Mucosa of rectum (tissue), 2 donors: ENCODE results near the gene MALRD1.
"Not testable (repeated sequence)": the region's sequence is repeated elsewhere in the genome, so short reads cannot be mapped to it uniquely, and the experiment has no call there.

Experiments used
- H3K27ac ChIP-seq, 2 donors: one replicate each; pipeline ENCODE4 v1.7.0; 2013; ENCODE audit warnings: inconsistent platforms in 2 of 2, low read depth in 2 of 2, low read length in 2 of 2
- H3K27me3 ChIP-seq, 2 donors: one replicate each; pipeline ENCODE4 v1.7.0; 2013; ENCODE audit warnings: low read length in 2 of 2; ENCODE audit not compliant: control insufficient read depth in 2 of 2, insufficient read depth in 2 of 2
- H3K36me3 ChIP-seq, 2 donors: one replicate each; pipeline ENCODE4 v1.7.0; 2013; ENCODE audit warnings: low read length in 2 of 2; ENCODE audit not compliant: control insufficient read depth in 2 of 2, insufficient read depth in 2 of 2
- H3K4me1 ChIP-seq, 2 donors: one replicate each; pipeline ENCODE4 v1.7.0; 2013; ENCODE audit warnings: low read length in 2 of 2, mild to moderate bottlenecking in 1 of 2; ENCODE audit not compliant: control insufficient read depth in 2 of 2, insufficient read depth in 2 of 2
- H3K4me3 ChIP-seq, 2 donors: one replicate each; pipeline ENCODE4 v1.7.0; 2013; ENCODE audit warnings: low read length in 2 of 2
- H3K9ac ChIP-seq, 2 donors: one replicate each; pipeline ENCODE4 v1.7.0; 2013; ENCODE audit warnings: low read length in 2 of 2, low read depth in 1 of 2, mild to moderate bottlenecking in 1 of 2
- H3K9me3 ChIP-seq, 2 donors: one replicate each; pipeline ENCODE4 v1.7.0; 2013; ENCODE audit warnings: low read length in 2 of 2; ENCODE audit not compliant: control insufficient read depth in 2 of 2
- donor health status: healthy.
- donor health status: Normal muscosa, but diverticular disease.

MALRD1 gene

DNA sequence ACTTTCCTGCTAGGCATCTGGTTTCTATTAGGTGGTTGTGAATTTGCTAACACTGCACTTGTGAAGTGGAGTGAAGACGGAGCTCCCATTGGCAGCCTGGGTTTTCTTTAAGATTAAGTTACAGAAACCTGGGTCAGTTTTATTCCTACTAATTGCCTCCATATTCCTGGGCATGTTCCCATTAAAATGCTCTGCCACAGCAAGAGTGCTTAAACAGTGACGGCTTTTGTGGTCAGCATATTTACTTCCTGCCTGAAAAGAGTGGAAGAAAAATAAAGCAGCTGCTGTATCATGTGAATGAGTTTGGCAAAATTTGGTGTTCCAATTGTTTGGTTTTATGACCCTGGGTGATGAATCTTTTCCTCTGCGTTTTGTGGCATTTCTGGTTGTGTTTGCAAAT, 670.7 kb downstream of the MALRD1 start:
- Histone ChIP-seq H3K4me3 (no peak overlapping the region), H3K9me3 (no peaks in the 10 kb centered on the region), H3K27me3 (no peaks in the 10 kb centered on the region), H3K27ac (no peak overlapping the region), H3K36me3 (no peaks in the 10 kb centered on the region), H3K9ac (no peak overlapping the region), H3K4me1 (no peaks in the 10 kb centered on the region)

- Histone ChIP-seq H3K27ac (no peak overlapping the region), H3K4me3 (no peak overlapping the region), H3K27me3 (no peaks in the 10 kb centered on the region), H3K9ac (no peak overlapping the region), H3K9me3 (no peaks in the 10 kb centered on the region), H3K36me3 (no peaks in the 10 kb centered on the region), H3K4me1 (no peaks in the 10 kb centered on the region)
Measured at GRCh38 chr10:19724287-19724686, 675.7 kb downstream of the MALRD1 start.

- Histone ChIP-seq H3K4me3 (no peak overlapping the region), H3K9me3 (no peaks in the 10 kb centered on the region), H3K27me3 (no peaks in the 10 kb centered on the region), H3K4me1 (no peaks in the 10 kb centered on the region), H3K9ac (no peak overlapping the region), H3K36me3 (no peaks in the 10 kb centered on the region), H3K27ac (no peak overlapping the region)
Measured at GRCh38 chr10:19728376-19728775, 679.8 kb downstream of the MALRD1 start.

GRCh38 chr10:19728964-19729363, 680.4 kb downstream of the MALRD1 start:
- H3K27me3 ChIP-seq, result no peaks in the 10 kb centered on the region
- no peaks in the 10 kb centered on the region for H3K4me1 ChIP-seq
- no peaks in the 10 kb centered on the region for H3K36me3 ChIP-seq
- no peak overlapping the region for H3K9ac ChIP-seq
- no peak overlapping the region for H3K4me3 ChIP-seq
- H3K27ac ChIP-seq, result no peak overlapping the region
- no peaks in the 10 kb centered on the region for H3K9me3 ChIP-seq

GRCh38 chr10:19730167-19730906, 681.7 kb downstream of the MALRD1 start:
- no peaks in the 10 kb centered on the region for H3K4me1 ChIP-seq
- no peaks in the 10 kb centered on the region for H3K9me3 ChIP-seq
- no peak overlapping the region for H3K27ac ChIP-seq
- H3K4me3 ChIP-seq, result no peak overlapping the region
- H3K36me3 ChIP-seq, result no peaks in the 10 kb centered on the region
- no peak overlapping the region for H3K9ac ChIP-seq
- H3K27me3 ChIP-seq, result no peaks in the 10 kb centered on the region

GRCh38 chr10:19730907-19731217, 682.3 kb downstream of the MALRD1 start:
- H3K27me3 ChIP-seq, result no peaks in the 10 kb centered on the region
- H3K9me3 ChIP-seq, result no peaks in the 10 kb centered on the region
- no peak overlapping the region for H3K4me3 ChIP-seq
- H3K36me3 ChIP-seq, result no peaks in the 10 kb centered on the region
- H3K4me1 ChIP-seq, result no peaks in the 10 kb centered on the region
- H3K9ac ChIP-seq, result no peak overlapping the region
- no peak overlapping the region for H3K27ac ChIP-seq

- Histone ChIP-seq H3K9ac (no peak overlapping the region), H3K27me3 (no peaks in the 10 kb centered on the region), H3K27ac (no peak overlapping the region), H3K9me3 (no peaks in the 10 kb centered on the region), H3K4me1 (no peaks in the 10 kb centered on the region), H3K36me3 (no peaks in the 10 kb centered on the region), H3K4me3 (no peak overlapping the region)
Measured at GRCh38 chr10:19731560-19731959, 683.0 kb downstream of the MALRD1 start.

DNA sequence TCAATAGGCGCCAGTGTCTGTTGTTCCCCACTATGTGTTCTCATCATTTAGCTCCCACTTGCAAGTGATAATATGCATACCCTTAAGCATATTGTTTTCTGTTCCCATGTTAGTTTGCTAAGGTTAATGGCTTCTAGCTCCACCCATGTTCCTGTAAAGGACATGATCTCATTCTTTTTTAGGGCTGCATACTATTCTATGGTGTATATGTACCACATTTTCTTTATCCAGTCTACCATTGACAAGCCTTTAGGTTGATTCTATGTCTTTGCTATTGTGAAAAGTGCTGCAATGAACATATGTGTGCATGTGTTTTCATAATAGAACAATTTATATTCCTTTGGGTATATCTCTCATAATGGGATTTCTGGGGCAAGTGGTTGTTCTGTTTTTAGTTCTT, 689.8 kb downstream of the MALRD1 start:
- H3K4me1 ChIP-seq, result no peaks in the 10 kb centered on the region
- no peak overlapping the region for H3K4me3 ChIP-seq
- H3K27me3 ChIP-seq, result no peaks in the 10 kb centered on the region
- no peak overlapping the region for H3K9ac ChIP-seq
- H3K36me3 ChIP-seq, result no peaks in the 10 kb centered on the region
- H3K27ac ChIP-seq, result no peak overlapping the region
- H3K9me3 ChIP-seq, result no peaks in the 10 kb centered on the region

GRCh38 chr10:19739232-19739631, 690.6 kb downstream of the MALRD1 start:
- not testable (repeated sequence) for H3K9ac ChIP-seq, H3K27ac ChIP-seq, H3K9me3 ChIP-seq, H3K4me1 ChIP-seq, H3K36me3 ChIP-seq, H3K4me3 ChIP-seq, H3K27me3 ChIP-seq

GRCh38 chr10:19742144-19742543, 693.5 kb downstream of the MALRD1 start:
- H3K4me3 ChIP-seq, H3K4me1 ChIP-seq, H3K27me3 ChIP-seq, H3K9me3 ChIP-seq, H3K27ac ChIP-seq, H3K9ac ChIP-seq, H3K36me3 ChIP-seq: not testable (repeated sequence)

DNA sequence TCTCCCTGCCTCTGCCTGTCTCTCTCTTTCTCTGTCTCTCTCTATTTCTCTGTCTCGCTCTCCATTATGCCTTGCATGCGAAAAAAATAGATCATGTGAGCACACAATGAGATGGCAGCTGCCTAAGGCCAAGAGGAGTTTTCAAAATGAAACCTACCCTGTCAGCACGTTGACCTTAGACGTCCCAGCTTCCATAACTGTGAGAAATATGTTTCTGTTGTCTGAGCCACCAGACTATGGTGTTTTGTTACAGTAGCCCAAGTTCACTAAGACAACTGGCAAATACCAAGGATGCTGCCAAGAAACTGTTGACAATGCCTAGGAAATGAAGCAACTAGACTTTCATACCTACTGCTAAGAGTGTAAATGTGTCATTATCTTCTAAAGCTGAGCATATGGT, 697.1 kb downstream of the MALRD1 start:
- no peaks in the 10 kb centered on the region for H3K27me3 ChIP-seq
- H3K4me3 ChIP-seq, result no peak overlapping the region
- no peaks in the 10 kb centered on the region for H3K36me3 ChIP-seq
- H3K27ac ChIP-seq, result no peak overlapping the region
- no peaks in the 10 kb centered on the region for H3K4me1 ChIP-seq
- no peaks in the 10 kb centered on the region for H3K9me3 ChIP-seq
- no peak overlapping the region for H3K9ac ChIP-seq
